AML-193 (cell line): ENCODE measurements around the gene INSR.
"Not testable (repeated sequence)": the region's sequence is repeated elsewhere in the genome, so short reads cannot be mapped to it uniquely, and the experiment has no call there.

Experiments
- DNase-seq, 2 experiments: peaks; one replicate each; lab custom pipeline; 2025; lab: John Stamatoyannopoulos, UW

The INSR gene

GRCh38 chr19:7224209-7224686 lies 70.0 kb downstream of the INSR start:
- DNase-seq: no peak

GRCh38 chr19:7223429-7223828 lies 70.8 kb downstream of the INSR start:
- DNase-seq: no peak

- DNase-seq: no peak
These were observed 75.2 kb downstream of the INSR start for GRCh38 chr19:7219056-7219455.

- no peak for DNase-seq
These were observed 76.4 kb downstream of the INSR start for GRCh38 chr19:7217861-7218260.

- DNase-seq: no peak
These were observed 77.8 kb downstream of the INSR start for GRCh38 chr19:7216373-7216902.

GRCh38 chr19:7215176-7215575 lies 79.0 kb downstream of the INSR start:
- DNase-seq: no peak

GRCh38 chr19:7214324-7215089 lies 79.7 kb downstream of the INSR start:
- DNase-seq: no peak

GRCh38 chr19:7213628-7214323 lies 80.4 kb downstream of the INSR start:
- no peak for DNase-seq

GRCh38 chr19:7211191-7211951 lies 82.8 kb downstream of the INSR start:
- no peak for DNase-seq

GRCh38 chr19:7210359-7210758 lies 83.9 kb downstream of the INSR start:
- DNase-seq: no peak

GRCh38 chr19:7209597-7210325 lies 84.5 kb downstream of the INSR start:
- not testable (repeated sequence) for DNase-seq

- DNase-seq: not testable (repeated sequence)
These were observed 85.2 kb downstream of the INSR start for GRCh38 chr19:7209036-7209435.

GRCh38 chr19:7203332-7203731 lies 90.9 kb downstream of the INSR start:
- no peak for DNase-seq

GRCh38 chr19:7202888-7203287 lies 91.3 kb downstream of the INSR start:
- DNase-seq: no peak

GRCh38 chr19:7200736-7201135 lies 93.5 kb downstream of the INSR start:
- no peak for DNase-seq

- no peak for DNase-seq
These were observed 94.3 kb downstream of the INSR start for GRCh38 chr19:7199613-7200533.

- peak; percentile 78 to 83 for DNase-seq
These were observed 96.2 kb downstream of the INSR start for GRCh38 chr19:7197760-7198696.

GRCh38 chr19:7197119-7197759 lies 97.0 kb downstream of the INSR start:
- DNase-seq: peak; percentile 85 to 91

GRCh38 chr19:7196763-7197118 lies 97.5 kb downstream of the INSR start:
- no peak for DNase-seq
